Glutamatergic neuron (in vitro differentiated cells): ENCODE results near the gene CA5A. TPM values are rescaled to one million over a fixed set of nuclear protein-coding genes. Genes with fewer than 3 reads are reported as not detected.

Experiments
- DNase-seq: peaks from one replicate; pipeline ENCODE4 v3.0.0; 2022
- H3K27ac Mint-ChIP-seq: one replicate; pipeline ENCODE4 v1.8.0; 2020; ENCODE audit warnings: mild to moderate bottlenecking, mixed read lengths, inconsistent platforms; ENCODE audit not compliant: unreplicated experiment
- H3K27me3 Mint-ChIP-seq: one replicate; pipeline ENCODE4 v1.8.0; 2020; ENCODE audit warnings: mild to moderate bottlenecking, moderate library complexity, mixed read lengths, inconsistent platforms; ENCODE audit not compliant: unreplicated experiment
- H3K36me3 Mint-ChIP-seq: one replicate; pipeline ENCODE4 v1.8.0; 2020; ENCODE audit warnings: mild to moderate bottlenecking, mixed read lengths, inconsistent platforms; ENCODE audit not compliant: unreplicated experiment
- H3K4me1 Mint-ChIP-seq: one replicate; pipeline ENCODE4 v1.8.0; 2020; ENCODE audit warnings: mild to moderate bottlenecking, low read depth, mixed read lengths, inconsistent platforms; ENCODE audit not compliant: unreplicated experiment
- H3K4me3 Mint-ChIP-seq: one replicate; pipeline ENCODE4 v1.8.0; 2020; ENCODE audit warnings: mild to moderate bottlenecking, mixed read lengths, inconsistent platforms; ENCODE audit not compliant: unreplicated experiment
- H3K9me3 Mint-ChIP-seq: one replicate; pipeline ENCODE4 v1.8.0; 2020; ENCODE audit warnings: mild to moderate bottlenecking, moderate library complexity, mixed read lengths, inconsistent platforms; ENCODE audit not compliant: unreplicated experiment
- CTCF ChIP-seq: fragments of 200-600 bp; sonication (generic); IDR thresholded peaks from one replicate; pipeline ENCODE4 v1.5.0; 2021; ENCODE audit not compliant: partially characterized antibody, unreplicated experiment
- total RNA-seq: library from RNA; stranded (reverse); fragmentation: NEBNext Ultra II Directional; extraction: Animal tissue kit (Norgen Biotek cat#: 25700); gene quantifications from one replicate; pipeline ENCODE4 v1.2.1, GENCODE V29; 2021; ENCODE audit not compliant: unreplicated experiment

CA5A gene
- total RNA-seq, 1 donor from 2014 or later = not detected

GRCh38 chr16:87951552-87952538 lies 15.5 kb upstream of the CA5A start:
- peak; percentile 58 for DNase-seq
- peaks cover 12% of the 10 kb centered on the region for H3K9me3 Mint-ChIP-seq
- H3K4me3 Mint-ChIP-seq = peak overlapping the region; percentile 92
- peaks cover 21% of the 10 kb centered on the region for H3K4me1 Mint-ChIP-seq
- peak overlapping the region; percentile 94 for H3K27ac Mint-ChIP-seq
- H3K27me3 Mint-ChIP-seq = peaks cover 7% of the 10 kb centered on the region
- TF ChIP-seq CTCF = peak; percentile 8
- H3K36me3 Mint-ChIP-seq = no peaks in the 10 kb centered on the region

- peak; percentile 96 for DNase-seq
- Mint-ChIP-seq H3K9me3 (peaks cover 12% of the 10 kb centered on the region), H3K27ac (peak within 1 kb of the TSS; percentile 100), H3K4me3 (peak within 1 kb of the TSS; percentile 98), H3K27me3 (peaks cover 7% of the 10 kb centered on the region), H3K4me1 (peaks cover 15% of the 10 kb centered on the region), H3K36me3 (no peaks in the 10 kb centered on the region)
- TF ChIP-seq CTCF = peak; percentile 71
Observed at GRCh38 chr16:87950765-87951551, 14.6 kb upstream of the CA5A start, which contains the start of gene BANP. BANP (plus strand) TSS chr16:87951434; CDS start chr16:87975116, 23,682 bp downstream.

GRCh38 chr16:87949071-87949744 lies 12.9 kb upstream of the CA5A start:
- H3K4me3 Mint-ChIP-seq = no peak overlapping the region
- peaks cover 7% of the 10 kb centered on the region for H3K27me3 Mint-ChIP-seq
- H3K27ac Mint-ChIP-seq = no peak overlapping the region
- peaks cover 13% of the 10 kb centered on the region for H3K4me1 Mint-ChIP-seq
- H3K9me3 Mint-ChIP-seq = peaks cover 12% of the 10 kb centered on the region
- no peak for DNase-seq
- no peak for TF ChIP-seq CTCF
- H3K36me3 Mint-ChIP-seq = no peaks in the 10 kb centered on the region

- H3K27ac Mint-ChIP-seq = no peak overlapping the region
- H3K4me1 Mint-ChIP-seq = peaks cover 13% of the 10 kb centered on the region
- peaks cover 7% of the 10 kb centered on the region for H3K27me3 Mint-ChIP-seq
- no peak overlapping the region for H3K4me3 Mint-ChIP-seq
- TF ChIP-seq CTCF = no peak
- H3K9me3 Mint-ChIP-seq = peaks cover 12% of the 10 kb centered on the region
- H3K36me3 Mint-ChIP-seq = no peaks in the 10 kb centered on the region
- DNase-seq = no peak
Observed at GRCh38 chr16:87948735-87949070, 12.4 kb upstream of the CA5A start.
